GM21529 (cell line): ENCODE data around the gene NUTF2.

Experiments used
- ATAC-seq: cut with Tn5 transposase; IDR thresholded peaks from one replicate; pipeline ENCODE4 v1.9.1; 2021; ENCODE audit not compliant: unreplicated experiment

Gene NUTF2

DNA sequence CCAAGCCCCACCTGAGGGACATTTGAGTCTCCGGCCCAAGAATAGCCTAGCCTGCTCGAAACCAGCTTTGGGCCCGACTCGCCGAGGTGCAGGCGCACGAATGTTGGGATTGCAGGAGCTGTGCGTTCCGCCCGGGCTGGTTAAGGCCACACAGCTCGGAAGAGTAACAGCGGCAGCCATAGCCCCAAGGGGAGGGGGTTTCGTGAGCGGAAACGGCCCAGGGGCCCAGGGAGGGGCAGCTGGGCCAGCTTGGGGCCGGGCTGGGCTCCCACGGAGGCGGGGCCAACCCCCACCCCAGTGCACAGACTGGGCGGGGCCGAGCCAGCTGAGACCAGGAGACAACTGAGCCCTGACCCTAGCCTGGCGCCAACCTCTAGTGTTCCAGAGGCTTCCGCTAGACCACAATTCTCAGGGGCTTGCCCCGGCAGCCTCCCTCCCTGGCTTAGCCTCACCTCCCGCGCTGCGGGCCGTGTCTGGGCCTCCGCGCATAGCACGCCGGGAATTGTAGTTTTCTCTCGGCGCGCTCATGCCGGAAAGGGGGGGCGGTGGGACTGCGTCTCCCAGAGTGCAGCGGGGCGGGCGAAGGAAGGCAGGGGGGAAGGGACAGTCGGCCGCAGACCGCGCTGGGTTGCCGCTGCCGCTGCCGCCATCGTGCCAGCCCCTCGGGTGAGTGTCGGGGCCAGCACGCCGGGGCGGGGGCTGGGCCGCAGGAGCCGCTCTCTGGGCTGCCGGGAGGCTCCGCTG lies at the start of gene NUTF2:
TSS of gene NUTF2 (plus strand) at position 614 of the 744 bp plus-strand sequence. CDS start 18,198 bp downstream, outside the sequence.
- peak; percentile 56 for ATAC-seq

- ATAC-seq: no peak
Measured at GRCh38 chr16:67800338-67800926, 46.3 kb upstream of the NUTF2 start.

DNA sequence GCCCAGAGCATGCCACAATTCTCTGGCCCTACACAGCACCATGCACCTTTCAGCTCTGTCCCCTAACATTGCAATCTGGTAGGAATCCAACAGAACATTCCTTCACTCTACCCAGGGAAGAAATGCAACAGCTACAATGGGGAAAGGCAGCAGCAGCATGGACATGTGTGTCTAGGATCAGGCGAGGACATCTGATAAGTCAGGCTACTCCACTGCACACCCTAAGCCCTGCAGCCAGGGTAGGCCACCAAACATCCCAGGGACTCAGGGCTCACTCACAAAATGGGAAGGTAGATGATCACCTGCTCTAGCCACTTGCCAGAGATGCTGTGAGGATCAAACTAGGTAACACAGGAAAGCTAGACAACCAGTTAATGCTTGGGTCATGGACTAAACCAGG lies 45.5 kb upstream of the NUTF2 start:
- no peak for ATAC-seq

GRCh38 chr16:67801883-67802282 lies 44.9 kb upstream of the NUTF2 start:
- no peak for ATAC-seq

DNA sequence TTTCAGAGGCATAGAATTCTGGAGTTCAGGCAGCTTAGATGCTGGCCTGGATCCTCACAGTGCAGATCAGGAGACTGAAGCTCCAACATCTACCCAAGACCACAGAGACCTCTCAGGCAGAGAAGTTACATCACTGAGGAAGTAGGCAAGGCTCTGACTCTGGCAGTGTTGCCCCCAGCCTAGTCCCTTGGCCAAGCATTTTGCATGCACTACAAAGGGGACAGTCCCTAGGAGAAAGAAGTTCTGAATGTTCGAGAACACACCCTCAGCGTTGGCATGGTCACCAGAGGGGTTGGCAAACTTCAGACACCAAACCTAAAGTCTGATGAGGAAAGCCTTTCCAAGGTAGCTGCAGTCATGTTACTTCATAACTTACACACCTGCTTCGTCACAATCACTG lies 42.8 kb upstream of the NUTF2 start:
- no peak for ATAC-seq

DNA sequence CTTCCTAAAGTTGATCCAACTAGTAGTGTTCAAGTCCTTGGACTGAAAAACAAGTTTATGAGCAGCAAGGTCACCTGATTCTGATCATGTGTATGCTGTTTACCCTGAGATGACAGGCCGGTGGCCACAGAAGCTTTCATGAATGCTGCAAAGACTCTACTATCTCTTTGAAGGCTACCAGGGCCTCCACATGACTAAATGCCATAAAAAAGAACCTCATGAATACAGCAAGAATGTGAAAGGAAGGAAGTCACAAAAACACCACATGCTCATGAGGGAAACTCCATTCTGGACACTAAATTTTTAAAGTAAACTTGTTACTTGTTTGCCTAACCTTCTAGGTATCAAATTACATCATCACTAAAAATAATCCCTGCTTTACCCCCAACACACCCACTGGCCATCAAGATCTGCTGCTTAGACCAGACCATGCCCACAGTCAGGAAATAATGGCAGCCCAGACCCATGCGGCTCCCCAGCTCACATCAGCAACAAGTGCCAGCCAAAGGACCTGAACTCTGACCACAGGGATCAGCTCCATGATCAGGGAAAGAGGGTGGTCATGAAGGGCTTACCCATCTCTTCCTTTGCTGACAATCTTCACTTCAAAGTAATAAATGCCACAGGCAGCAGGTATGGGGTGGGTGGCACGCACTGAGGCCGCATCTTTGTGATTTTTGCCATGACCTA lies 41.7 kb upstream of the NUTF2 start:
- no peak for ATAC-seq

DNA sequence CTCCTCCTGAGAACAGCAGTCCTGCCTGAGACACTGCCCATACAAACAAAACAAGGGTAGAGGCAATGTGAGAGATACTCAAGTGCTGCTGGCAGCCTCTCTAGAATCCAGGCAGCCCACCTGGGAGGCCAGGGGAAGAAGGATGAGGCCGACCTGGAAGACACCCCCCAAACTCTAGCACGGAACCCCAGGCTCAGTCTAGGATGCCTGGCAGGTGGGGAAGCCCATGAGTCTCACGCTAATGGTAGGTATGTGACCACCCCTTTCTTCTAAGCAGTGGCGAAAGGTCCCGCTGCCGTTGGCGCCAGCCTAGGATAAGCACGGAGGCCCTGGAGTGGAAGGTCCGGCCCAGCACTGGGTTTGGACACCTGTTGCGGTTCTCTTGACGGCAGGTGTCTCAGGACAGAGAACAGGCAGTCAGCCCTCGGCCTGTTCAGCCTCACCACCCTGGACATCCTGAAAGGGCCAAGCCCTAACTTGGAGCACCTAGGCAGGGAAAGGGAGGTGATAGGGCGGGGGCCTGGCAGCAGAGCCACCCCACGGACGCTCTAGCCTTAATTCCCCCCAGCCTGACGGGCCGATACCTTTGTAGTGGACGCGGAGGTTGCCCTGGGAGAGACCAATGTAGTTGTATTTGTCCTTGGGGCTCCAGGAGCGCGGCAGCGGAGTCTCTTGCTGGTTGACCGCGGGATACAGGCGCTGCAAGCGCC lies 40.9 kb upstream of the NUTF2 start:
- no peak for ATAC-seq

DNA sequence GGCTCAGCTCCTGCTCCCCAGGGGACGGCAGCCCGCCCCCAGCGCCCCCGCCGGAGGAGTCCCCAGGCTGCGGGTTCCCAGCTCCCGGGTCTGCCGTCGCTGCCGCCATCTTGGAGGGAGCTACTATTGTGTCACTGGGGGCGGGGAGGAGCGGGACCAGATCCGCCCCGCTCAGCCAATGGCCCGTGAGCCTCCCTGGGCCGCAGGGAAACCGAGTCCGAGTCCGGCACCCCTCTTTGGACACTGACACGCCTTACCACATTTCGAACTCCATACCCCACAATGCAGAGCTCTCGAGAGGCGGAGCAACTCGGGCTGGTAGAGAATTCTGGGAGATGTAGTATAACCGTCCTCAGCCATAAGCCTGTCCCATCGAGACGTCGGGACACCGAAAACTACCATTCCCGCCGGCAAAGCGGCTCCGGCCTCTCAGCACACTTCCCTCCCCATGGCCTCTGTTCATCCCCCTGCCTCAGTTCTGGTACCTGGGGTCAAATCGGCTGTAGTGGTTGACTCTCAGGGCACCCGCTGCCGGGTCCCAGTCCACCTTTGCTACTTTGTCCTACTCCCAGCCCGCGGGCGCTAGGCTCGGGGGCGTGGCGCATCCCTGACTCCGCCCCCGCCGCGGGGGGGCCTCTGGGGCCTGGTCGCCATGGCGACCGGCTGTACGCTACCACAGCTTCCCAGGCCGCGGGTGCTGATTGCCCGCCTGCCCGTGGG lies 40.1 kb upstream of the NUTF2 start, which contains the start of the genes RANBP10 and TSNAXIP1:
TSS of gene RANBP10 (minus strand) at position 133 of the 720 bp plus-strand sequence. CDS start at position 109, 24 bp downstream.
TSS of gene TSNAXIP1 (plus strand) at position 462 of the 720 bp plus-strand sequence. CDS start 261 bp downstream, outside the sequence.
- peak; percentile 95 for ATAC-seq

DNA sequence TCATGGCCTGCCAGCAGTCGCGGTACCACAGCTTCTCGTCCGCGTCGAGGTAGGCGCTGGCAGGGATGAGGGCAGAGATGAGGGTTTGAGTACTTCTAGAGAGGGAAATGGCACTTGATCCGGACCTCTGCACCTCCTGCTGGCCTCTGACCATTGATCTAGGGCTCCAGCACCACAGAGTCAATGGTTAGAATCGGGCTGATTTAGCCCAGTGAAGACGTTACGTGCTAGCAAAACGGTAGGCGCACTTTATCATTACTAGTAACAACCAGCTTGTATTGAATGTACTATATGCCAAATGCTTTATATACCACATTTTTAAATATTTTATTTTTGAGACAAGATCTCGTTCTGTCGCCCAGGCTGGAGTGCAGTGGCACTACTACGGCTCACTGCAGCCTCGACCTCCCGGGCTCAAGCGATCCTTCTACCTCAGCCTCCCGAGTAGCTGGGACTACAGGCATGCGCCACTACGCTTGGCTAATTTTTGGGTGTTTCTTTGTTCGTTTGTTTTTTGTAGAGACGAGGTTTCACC lies 39.5 kb upstream of the NUTF2 start:
- ATAC-seq: no peak

DNA sequence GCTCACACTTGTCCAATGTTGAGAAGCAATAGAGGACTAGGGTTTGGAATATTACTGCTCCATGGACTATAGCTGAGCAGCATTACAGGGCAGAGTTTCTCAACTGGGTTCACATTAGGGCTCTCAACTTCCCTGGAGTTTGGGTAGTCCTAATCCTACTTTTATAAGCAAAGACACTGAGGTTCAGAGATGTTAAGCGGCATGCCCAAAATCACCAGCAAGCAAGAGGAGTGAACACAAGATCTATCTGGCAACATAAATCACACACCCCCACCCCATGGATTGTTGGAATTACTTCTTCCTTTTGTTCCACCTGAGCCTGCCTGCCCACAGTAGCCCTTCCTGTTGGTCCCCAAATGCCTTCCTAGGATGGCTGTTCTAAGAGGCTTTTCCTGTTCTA lies 34.8 kb upstream of the NUTF2 start:
- no peak for ATAC-seq

- ATAC-seq: no peak
Measured at GRCh38 chr16:67814567-67814966, 32.2 kb upstream of the NUTF2 start.

DNA sequence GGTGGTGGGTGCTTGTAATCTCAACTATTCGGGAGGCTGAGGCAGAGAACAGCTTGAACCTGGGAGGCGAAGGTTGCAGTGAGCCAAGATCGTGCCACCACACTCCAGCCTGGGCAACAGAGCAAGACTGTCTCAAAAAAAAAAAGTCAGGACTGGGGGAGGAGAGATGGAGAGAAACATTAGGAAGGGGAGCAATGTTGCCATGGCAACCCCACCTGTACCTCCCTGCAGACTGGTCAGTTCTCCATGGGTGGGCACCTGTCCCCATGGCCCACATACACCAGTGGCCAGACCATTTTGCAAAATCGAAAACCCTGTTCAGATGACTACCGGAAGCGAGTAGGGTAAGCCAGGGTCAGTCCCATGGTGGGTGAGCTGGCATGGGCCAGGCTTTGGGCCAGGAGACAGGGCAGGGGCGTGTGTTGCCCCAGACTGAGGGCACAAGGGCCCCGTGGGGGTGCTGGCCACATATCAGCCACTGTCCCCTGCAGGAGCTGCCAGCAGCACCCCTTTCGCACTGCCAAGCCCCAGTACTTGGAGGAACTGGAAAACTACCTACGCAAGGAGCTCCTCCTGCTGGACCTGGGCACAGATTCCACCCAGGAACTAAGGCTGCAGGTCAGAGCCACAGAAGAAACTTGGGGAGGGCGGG lies 26.0 kb upstream of the NUTF2 start:
- ATAC-seq: no peak

DNA sequence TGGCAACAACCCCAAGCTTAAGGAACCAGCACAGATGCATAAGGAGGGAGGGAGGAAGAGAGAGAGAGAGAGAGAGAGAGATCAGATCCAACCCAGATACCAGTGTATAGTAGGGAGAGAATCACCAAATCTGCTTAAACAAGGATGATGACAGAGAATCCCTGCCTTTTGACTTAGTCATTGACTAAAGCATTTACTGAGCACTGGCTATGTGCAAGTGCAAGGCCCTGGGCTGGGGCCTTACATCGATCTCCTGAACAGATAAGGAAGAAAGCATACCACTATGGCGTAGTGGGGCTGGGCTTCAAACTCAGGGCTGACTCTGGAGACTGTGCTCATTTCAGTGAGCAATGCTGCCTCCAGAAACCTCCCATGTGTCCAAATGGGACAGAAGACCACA lies 24.2 kb upstream of the NUTF2 start:
- ATAC-seq: no peak

DNA sequence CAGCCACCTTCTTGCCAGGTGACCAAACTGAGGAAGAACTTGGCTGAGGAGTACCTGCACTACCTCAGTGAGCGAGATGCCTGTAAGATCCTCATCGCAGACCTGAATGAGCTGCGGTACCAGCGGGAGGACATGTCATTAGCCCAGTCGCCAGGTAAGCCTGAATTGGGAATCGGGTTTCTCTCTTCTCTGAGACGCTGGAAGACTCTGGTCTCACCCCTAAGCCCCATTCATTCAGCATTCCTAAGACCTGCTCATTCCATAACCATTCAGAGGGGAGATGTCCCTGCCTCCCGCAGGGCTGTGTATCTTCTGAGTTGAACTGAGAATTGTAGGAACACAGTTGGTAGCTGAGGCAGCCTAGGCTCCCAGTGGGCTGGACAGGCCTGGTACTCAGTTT lies 21.6 kb upstream of the NUTF2 start:
- ATAC-seq: no peak

- no peak for ATAC-seq
Measured at GRCh38 chr16:67825906-67826305, 20.8 kb upstream of the NUTF2 start.

GRCh38 chr16:67828651-67829050 lies 18.1 kb upstream of the NUTF2 start:
- ATAC-seq: no peak

DNA sequence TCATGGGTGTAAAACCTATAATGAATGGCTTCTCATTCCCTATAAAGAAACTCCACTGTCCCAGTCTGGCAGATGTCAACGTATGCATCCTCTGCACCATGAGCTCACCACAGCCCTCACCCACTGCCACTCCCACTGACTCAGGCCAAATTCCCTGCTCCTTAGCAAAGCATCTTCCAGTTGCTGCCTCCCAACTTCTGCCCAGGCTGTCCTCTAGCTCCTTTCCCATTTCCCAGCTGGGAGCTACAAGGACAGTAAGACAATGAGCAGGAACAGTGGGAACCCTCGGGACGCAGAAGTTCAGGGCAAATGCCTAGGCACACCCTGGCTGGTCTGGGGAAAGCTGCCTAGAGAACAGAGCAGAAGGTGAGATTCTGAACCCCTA lies 13.7 kb upstream of the NUTF2 start:
- ATAC-seq: no peak

DNA sequence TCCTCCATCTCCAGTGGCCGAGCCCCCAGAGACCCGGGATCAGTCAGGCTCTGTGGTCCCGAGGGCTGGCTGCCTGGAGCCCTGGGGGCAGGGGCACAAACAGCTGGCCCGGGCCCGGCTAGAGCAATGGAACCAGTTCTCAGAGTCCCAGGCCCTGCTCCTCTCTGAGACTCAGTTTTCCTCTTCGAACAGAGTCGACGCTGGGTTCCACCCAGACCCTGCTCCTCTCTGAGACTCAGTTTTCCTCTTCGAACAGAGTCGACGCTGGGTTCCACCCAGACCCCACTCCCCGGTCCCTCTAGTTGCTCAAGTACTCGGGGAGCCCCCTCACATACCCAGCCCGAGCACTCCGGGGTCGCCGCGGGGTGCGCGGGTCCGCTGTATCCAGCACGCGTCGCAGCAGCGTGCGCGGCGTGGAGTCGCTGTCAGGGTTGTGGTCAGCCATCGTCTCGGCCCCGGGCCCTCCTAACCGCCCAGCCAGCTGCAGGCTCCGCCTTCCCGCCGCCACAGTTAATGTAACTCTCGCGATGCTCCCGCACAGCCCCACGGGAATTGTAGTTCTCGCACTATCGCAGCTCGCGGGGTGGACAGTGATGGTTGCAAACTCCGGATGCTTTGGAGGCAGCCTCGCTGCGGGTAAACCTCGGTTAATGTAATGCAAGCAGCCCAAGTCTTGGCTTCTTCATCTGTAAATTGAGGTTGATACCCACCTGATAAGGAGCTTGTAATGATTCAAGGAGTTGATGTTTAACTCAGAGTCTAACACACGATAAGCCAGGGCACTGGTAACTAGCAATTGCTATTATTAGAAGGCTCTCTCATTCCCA lies 13.1 kb upstream of the NUTF2 start:
- peak; percentile 96 for ATAC-seq

DNA sequence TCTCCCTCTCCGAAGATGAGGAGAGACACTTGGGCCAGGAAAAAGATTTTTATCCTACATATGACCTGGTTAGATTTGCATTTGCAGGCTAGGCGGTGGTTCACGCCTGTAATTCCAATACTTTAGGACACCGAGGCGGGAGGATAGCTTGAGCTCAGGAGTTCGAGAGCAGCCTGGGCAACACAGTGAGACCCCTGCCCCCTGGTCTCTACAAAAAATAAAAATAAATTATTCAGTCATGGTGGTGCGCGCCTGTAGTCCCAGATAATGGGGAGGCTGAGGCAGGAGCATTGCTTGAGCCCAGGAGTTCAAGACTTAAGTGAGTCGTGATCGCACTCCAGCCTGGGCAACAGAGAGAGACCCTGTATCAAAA lies 12.5 kb upstream of the NUTF2 start:
- no peak for ATAC-seq
